Retinal pigment epithelial cell (primary cell): Measurements from ENCODE around the gene RSPH6A.

ENCODE experiments used
- DNase-seq: peaks from one replicate; pipeline ENCODE4 v3.0.0-alpha.2; 2010; ENCODE audit warnings: low read depth
- H3K4me3 ChIP-seq: 2 replicates; pipeline ENCODE4 v1.5.1; 2011; ENCODE audit warnings: mild to moderate bottlenecking, low read length, control low read depth, moderate library complexity
- TF ChIP-seq, protein P1 (sequence below): conservative IDR thresholded peaks from 2 replicates; pipeline ENCODE4 v1.5.1; 2011; ENCODE audit warnings: low read depth, low read length, control low read depth, inconsistent platforms

RSPH6A gene

DNA sequence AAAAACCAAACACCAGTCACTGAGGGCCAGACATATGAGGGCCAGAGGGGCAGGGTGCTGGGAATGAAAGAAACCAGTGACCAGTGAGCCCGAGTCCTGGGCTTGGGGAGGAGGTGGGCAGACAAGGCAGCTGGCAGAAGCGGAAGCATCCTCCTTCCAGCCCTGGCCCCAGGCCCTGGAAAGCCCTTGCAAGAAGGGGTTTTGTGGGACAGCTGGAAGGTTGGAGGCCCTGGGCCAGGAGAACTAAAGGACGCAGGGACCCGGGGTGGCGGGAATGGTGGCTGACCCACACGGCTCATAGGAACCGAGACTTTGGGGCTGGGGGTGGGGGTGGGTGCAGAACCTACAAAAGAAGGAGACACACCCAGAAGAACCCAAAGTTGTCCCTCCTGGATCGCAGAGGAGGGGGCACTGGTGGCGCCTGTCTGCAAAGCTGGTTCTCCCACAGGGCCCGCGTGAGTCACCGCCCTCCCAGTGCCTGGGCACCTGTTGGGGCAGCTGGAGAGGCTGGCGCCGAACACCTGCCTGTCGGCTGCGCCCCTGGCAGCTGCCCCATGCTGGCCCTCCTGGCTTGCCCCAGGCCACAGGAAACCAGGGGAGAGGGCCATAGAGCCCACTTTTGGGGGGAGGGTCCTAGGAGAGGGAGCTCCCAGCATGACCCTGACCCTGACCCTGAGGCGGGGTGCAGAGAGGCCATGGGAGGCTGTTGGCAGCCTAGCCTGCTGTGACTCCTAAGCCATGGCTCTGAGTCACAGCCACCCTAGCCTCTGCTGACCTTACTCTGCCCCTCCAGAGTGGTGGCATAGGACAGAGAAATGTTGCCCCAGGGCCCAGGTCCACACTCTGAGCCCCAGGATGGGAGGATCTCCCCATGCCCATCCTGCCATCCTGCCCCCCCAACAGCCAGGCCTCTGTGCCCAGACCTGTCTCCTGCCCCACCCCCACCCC is 33.6 kb downstream of the RSPH6A start:
- TF ChIP-seq, protein P1, sequence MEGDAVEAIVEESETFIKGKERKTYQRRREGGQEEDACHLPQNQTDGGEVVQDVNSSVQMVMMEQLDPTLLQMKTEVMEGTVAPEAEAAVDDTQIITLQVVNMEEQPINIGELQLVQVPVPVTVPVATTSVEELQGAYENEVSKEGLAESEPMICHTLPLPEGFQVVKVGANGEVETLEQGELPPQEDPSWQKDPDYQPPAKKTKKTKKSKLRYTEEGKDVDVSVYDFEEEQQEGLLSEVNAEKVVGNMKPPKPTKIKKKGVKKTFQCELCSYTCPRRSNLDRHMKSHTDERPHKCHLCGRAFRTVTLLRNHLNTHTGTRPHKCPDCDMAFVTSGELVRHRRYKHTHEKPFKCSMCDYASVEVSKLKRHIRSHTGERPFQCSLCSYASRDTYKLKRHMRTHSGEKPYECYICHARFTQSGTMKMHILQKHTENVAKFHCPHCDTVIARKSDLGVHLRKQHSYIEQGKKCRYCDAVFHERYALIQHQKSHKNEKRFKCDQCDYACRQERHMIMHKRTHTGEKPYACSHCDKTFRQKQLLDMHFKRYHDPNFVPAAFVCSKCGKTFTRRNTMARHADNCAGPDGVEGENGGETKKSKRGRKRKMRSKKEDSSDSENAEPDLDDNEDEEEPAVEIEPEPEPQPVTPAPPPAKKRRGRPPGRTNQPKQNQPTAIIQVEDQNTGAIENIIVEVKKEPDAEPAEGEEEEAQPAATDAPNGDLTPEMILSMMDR, result no peak
- no peak for DNase-seq
- H3K4me3 ChIP-seq, result peak overlapping the region; percentile 54

DNA sequence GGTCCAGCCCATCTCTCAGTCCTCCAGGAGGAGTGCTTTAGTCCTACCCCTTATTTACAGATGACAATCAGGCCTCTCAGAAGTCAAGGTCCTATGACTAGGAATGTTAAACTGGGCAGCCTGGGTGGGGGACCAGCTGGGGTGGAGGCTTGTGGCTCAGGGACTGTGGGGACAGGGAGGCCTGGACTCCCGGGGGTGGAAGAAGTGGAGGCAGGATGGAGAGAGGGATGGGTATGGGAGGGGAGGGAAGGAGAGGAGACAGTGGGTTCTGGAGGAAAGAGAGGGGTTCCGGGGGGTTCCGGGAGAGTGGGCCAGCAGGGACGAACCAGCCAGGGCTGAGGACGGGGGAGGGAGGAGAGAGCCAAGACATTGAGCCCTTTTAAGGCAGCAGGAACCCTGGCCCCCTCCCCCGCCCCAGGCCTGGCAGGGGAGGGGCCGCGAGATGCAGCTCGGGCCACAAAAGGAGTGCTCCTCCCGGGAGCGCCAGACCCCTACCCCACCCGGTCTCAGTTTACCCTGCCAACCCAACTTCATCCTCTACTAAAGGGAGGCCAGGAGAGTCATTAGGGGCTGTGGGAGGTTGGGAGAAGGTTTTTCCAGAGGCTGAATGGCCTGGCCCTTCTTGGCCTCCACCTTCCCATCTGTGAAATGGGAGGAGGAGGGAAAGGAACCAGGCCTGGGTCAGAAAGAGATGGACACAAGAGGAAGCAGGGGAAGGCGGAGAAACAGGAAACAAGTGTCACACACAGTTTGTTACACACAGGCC is 34.5 kb downstream of the RSPH6A start:
- no peak for DNase-seq
- TF ChIP-seq, protein P1, result no peak
- H3K4me3 ChIP-seq, result peak overlapping the region; percentile 54

DNA sequence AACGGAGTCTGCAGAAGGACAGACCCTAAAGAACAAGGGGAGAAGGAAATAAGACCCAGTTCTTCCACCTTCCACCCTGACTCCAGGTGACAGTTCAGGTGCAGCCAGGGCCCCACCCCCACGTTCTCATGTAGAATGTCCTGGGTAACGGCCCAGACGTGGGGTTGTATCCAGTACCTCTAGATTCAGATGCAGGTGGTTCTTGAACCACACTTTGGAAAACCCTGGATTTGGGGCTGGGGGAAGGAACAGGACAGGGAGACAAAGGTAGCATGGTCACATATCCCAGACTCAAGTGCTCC is 35.0 kb downstream of the RSPH6A start:
- no peak for DNase-seq
- TF ChIP-seq, protein P1, result no peak
- H3K4me3 ChIP-seq, result no peak overlapping the region

DNA sequence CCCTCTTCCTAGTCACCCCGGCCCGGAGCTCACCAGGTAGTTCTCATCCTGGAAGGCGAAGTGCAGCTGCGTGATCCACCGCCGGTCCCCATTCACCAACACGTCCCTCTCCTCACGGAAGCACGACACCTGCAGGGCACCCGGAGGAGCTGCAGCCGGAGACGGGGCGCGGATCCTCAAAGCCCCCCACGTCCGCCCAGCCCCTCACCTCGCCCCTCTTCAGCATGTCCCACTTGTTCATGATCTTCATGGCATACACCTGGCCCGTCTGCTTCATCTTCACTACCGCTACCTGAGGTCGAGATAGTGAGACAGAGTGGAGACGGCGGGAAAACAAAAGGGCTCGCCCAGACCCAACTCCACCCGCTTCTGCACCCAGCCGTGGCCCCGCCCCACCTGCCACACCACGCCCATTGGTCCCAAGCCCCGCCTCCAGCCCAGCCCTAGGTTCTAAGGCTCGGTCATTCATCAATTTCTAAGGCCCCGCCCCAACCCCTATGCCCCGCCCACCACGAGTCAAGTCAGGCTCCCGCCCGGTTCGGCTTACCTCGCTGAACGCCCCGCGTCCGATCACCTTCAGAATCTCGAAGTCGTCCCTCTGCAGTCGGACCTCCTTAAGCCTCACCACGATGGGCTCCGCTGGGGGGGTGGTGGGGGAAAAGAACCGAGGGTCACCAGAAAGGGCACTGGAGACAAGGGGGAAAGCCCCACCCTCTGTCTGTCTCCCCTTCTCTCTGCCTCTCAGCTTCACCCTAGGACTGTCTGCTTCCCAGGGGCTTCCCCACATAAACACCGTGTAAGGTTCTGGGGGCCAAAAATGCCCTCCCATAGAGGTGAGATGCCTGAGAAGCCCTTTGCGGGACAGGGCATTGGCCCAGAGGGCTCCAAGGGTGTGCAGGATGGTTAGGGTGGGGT is 35.6 kb downstream of the RSPH6A start:
- TF ChIP-seq, protein P1, result peak; percentile 54
- peak overlapping the region; percentile 10 for H3K4me3 ChIP-seq
- DNase-seq, result no peak

DNA sequence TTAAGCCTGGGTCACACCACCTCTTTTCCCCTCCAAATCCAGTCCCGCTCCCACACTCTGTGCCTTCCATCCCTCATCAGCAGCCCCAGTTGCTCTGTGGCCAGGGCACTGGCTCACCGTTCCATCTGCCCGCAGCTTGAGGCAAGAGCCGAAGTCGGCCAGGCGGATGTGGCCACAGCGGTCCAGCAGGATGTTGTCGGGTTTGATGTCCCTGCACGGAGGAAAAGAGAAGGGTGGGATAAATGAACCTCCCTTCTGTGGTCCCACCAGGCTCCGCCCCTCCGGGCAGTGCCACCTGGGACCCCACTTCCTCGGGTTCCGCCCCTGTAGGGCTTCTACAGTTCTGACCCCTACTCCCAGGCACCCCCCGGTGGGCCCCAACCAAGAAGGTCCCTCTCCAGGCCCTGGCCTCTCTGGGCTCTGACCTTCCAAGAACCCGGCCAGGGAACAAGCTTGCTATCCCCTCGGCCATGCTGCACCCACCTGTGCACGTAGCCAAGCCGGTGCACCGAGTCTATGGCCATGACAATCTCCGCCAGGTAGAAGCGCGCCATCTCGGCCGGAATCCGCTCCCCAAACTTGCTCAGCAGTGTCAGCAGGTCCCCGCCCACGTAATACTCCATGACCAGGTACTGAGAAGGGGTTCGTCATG is 37.0 kb downstream of the RSPH6A start:
- H3K4me3 ChIP-seq, result no peak overlapping the region

More for the DNA sequence above, 37.0 kb downstream of the RSPH6A start:
- TF ChIP-seq, protein P1, result no peak
- no peak for DNase-seq
